Measurements from ENCODE around the gene USH2A.

Gene USH2A

GRCh38 chr1:216123446-216124191 is 299.6 kb downstream of the USH2A start:
- DNase-seq (ENCODE audit: low spot score) = no peak

GRCh38 chr1:216119600-216119999 is 303.6 kb downstream of the USH2A start:
- DNase-seq (ENCODE audit: low spot score) = peak; percentile 45

GRCh38 chr1:216114180-216114579 is 309.1 kb downstream of the USH2A start:
- DNase-seq (ENCODE audit: low spot score) = no peak

GRCh38 chr1:216113181-216113580 is 310.1 kb downstream of the USH2A start:
- no peak for DNase-seq (ENCODE audit: low spot score)

GRCh38 chr1:216111842-216112241 is 311.4 kb downstream of the USH2A start:
- no peak for DNase-seq (ENCODE audit: low spot score)

- peak; percentile 47 for DNase-seq (ENCODE audit: low spot score)
Observed at GRCh38 chr1:216095400-216095799, 327.8 kb downstream of the USH2A start.

- no peak for DNase-seq (ENCODE audit: low spot score)
Observed at GRCh38 chr1:216090556-216090955, 332.7 kb downstream of the USH2A start.

GRCh38 chr1:216086678-216087077 is 336.6 kb downstream of the USH2A start:
- no peak for DNase-seq (ENCODE audit: low spot score)

GRCh38 chr1:216081445-216081844 is 341.8 kb downstream of the USH2A start:
- DNase-seq (ENCODE audit: low spot score) = no peak

- DNase-seq (ENCODE audit: low spot score) = no peak
Observed at GRCh38 chr1:216076751-216077150, 346.5 kb downstream of the USH2A start.

GRCh38 chr1:216075339-216075738 is 347.9 kb downstream of the USH2A start:
- peak; percentile 25 for DNase-seq (ENCODE audit: low spot score)

- DNase-seq (ENCODE audit: low spot score) = no peak
Observed at GRCh38 chr1:216073793-216074595, 349.3 kb downstream of the USH2A start.

- no peak for DNase-seq (ENCODE audit: low spot score)
Observed at GRCh38 chr1:216071262-216071661, 352.0 kb downstream of the USH2A start.

- no peak for DNase-seq (ENCODE audit: low spot score)
Observed at GRCh38 chr1:216064643-216065042, 358.6 kb downstream of the USH2A start.

- no peak for DNase-seq (ENCODE audit: low spot score)
Observed at GRCh38 chr1:216057947-216058346, 365.3 kb downstream of the USH2A start.

- no peak for DNase-seq (ENCODE audit: low spot score)
Observed at GRCh38 chr1:216057063-216057462, 366.2 kb downstream of the USH2A start.

- DNase-seq (ENCODE audit: low spot score) = no peak
Observed at GRCh38 chr1:216055004-216055403, 368.2 kb downstream of the USH2A start.

GRCh38 chr1:216054600-216054999 is 368.6 kb downstream of the USH2A start:
- peak; percentile 73 for DNase-seq (ENCODE audit: low spot score)

- no peak for DNase-seq (ENCODE audit: low spot score)
Observed at GRCh38 chr1:216051071-216051470, 372.2 kb downstream of the USH2A start.

GRCh38 chr1:216049741-216050430 is 373.4 kb downstream of the USH2A start:
- no peak for DNase-seq (ENCODE audit: low spot score)

GRCh38 chr1:216047811-216048572 is 375.3 kb downstream of the USH2A start:
- DNase-seq (ENCODE audit: low spot score) = no peak

GRCh38 chr1:216046336-216046735 is 376.9 kb downstream of the USH2A start:
- DNase-seq (ENCODE audit: low spot score) = no peak

Data from D341Med (cell line).